GM18507 (cell line): ENCODE measurements around the gene OAS1.

Experiments
- DNase-seq: peaks from one replicate; pipeline ENCODE4 v3.0.0; 2011; ENCODE audit warnings: low read depth; ENCODE audit not compliant: insufficient read length; ENCODE audit errors: extremely low spot score
- FAIRE-seq: peaks from 2 replicates; lab custom pipeline; 2011; peaks lifted over from hg19 to GRCh38; lab: Jason Lieb, UNC

Gene OAS1

DNA sequence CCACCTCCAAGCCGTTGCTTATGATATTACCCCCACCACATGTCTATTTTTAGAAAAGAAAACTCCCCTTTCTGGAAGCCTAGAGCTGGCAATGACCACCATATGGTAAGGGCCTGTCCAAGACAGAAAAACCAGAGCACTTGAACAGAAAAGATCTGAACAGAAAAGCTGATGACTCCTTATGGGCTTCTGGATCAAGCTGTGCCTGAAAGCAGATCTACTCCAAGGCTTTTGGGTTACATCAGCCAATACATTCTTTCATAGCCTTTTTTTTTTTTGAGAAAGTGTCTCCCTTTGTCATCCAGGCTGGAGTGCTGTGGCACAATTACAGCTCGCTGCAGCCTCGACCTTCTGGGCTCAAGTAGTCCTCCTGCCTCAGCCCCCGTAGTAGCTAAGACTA, 54.8 kb downstream of the OAS1 start:
- FAIRE-seq (no peak), DNase-seq (no peak)

DNA sequence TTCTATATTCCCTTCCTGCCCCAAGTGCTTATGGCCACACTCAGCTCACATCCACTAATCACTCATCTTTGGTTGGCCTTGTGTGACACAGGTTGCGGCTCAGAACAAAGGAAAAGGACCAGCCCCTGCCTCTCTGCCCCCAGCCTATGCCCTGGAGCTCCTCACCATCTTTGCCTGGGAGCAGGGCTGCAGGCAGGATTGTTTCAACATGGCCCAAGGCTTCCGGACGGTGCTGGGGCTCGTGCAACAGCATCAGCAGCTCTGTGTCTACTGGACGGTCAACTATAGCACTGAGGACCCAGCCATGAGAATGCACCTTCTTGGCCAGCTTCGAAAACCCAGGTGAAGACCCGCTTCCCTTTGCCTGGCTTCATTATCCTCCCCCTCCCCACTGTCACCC, 55.8 kb downstream of the OAS1 start:
- no peak for FAIRE-seq
- no peak for DNase-seq

DNA sequence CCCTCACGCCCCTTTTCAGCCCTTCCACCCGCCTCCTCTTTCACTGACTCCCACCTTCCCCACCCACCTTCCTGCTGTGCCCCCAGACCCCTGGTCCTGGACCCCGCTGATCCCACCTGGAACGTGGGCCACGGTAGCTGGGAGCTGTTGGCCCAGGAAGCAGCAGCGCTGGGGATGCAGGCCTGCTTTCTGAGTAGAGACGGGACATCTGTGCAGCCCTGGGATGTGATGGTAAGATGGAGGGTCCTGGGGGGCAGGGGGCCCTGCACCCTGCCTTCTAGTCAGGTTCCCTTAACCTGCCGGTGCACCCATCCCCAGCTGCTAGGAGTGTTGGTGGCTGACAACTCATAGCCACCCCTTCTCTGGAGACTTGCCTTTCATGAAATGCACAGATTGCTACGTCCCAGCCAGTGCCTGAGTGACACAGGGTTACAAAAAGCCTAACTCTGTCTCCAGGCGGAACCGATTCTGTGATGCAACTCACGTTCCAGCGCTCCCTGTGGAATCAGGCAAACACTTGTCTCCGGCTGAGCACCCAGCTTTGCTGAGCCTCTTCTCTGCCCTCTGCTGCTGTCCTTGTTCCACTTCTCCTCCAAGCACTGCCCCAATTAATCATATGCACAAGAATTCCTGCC, 56.6 kb downstream of the OAS1 start:
- DNase-seq, result no peak
- FAIRE-seq, result no peak

DNA sequence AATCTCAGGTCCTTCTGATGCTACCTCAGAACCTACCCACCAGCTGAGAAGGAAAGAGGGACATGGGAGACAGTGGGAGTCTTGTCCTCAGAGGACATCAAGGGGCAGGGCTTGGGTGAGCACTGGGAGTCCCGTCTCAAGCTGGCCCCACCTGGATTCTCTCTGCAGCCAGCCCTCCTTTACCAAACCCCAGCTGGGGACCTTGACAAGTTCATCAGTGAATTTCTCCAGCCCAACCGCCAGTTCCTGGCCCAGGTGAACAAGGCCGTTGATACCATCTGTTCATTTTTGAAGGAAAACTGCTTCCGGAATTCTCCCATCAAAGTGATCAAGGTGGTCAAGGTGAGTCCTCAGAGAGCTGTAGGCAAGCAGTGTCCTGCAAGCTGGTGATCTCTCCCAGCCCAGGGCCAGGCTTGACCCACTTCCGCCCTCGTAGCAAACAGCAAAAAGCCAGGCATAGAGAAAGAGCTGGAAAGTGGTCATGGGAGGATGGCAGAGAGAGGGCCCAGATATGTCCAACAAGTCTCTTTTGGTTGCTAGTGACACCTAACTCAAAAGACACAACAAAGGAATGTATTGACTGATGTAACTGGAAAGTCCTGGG, 57.4 kb downstream of the OAS1 start:
- DNase-seq (no peak), FAIRE-seq (no peak)

DNA sequence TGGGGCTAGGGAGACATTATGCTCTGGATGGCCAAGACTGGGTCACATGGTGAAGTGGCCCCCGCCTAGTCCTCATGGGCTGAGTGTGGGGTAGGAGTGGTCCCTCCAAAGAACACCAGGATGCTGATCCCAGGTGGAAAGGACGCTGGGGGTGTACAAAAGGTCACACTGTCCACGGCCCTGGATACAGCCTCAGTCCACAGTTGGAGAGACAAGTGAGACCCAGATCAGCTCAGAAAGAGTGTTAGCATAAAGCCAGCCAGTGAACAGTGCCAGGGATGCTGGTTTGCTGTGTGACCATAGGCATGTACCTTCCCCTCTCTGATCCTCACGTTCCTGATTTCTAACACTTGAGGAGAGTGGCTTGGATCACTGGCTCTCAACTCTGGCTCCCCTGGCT, 58.2 kb downstream of the OAS1 start:
- FAIRE-seq, result no peak
- no peak for DNase-seq

DNA sequence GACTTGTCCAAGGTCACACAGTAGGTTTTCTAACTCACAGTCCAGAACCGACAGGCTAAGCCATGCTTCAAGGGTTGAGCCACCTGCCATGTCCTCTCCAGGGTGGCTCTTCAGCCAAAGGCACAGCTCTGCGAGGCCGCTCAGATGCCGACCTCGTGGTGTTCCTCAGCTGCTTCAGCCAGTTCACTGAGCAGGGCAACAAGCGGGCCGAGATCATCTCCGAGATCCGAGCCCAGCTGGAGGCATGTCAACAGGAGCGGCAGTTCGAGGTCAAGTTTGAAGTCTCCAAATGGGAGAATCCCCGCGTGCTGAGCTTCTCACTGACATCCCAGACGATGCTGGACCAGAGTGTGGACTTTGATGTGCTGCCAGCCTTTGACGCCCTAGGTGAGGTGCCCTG, 58.9 kb downstream of the OAS1 start:
- DNase-seq (no peak), FAIRE-seq (no peak)

DNA sequence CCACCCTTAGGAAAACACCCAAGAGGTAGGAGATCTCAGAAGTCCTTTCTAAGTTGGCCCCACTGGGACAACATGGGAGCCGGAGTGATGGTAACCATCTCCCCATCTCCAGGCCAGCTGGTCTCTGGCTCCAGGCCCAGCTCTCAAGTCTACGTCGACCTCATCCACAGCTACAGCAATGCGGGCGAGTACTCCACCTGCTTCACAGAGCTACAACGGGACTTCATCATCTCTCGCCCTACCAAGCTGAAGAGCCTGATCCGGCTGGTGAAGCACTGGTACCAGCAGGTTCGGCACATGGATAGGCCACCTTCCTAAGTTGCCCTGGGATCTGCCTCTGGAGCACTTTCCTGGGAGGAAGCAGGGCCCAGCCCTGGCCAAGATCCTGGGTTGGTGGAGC, 60.5 kb downstream of the OAS1 start:
- DNase-seq, result no peak
- FAIRE-seq, result no peak

DNA sequence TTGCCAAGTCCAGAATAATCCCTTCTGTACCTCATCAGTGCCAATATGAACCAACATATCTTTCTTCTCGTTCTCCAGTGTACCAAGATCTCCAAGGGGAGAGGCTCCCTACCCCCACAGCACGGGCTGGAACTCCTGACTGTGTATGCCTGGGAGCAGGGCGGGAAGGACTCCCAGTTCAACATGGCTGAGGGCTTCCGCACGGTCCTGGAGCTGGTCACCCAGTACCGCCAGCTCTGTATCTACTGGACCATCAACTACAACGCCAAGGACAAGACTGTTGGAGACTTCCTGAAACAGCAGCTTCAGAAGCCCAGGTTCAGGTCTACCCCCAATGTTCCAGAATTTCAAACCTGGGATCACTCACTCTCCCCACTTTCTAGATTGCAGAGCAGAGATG, 61.1 kb downstream of the OAS1 start:
- FAIRE-seq (no peak), DNase-seq (no peak)
